Activated T-cell treated with anti-CD3 and anti-CD28 coated beads, Interleukin-2, amount 50 U/mL, for 4 hours (primary cell): ENCODE data around the gene THAP9. TPM values are rescaled to one million over a fixed set of nuclear protein-coding genes. Genes with fewer than 3 reads are reported as not detected.

Experiments used
- ATAC-seq, 2 donors: fragments of 200-7000 bp; cut with Tn5 transposase; one replicate each; pipeline ENCODE4 v1.10.0; 2021
- DNase-seq: peaks from one replicate; pipeline ENCODE4 v3.0.0-alpha.2; 2020
- H3K27me3 Mint-ChIP-seq: one replicate; pipeline ENCODE4 v1.8.0; 2021; ENCODE audit warnings: low read depth, mixed read lengths
- H3K36me3 Mint-ChIP-seq: one replicate; pipeline ENCODE4 v1.8.0; 2022; ENCODE audit warnings: mixed read lengths; ENCODE audit not compliant: insufficient read depth
- H3K4me1 Mint-ChIP-seq: one replicate; pipeline ENCODE4 v1.8.0; 2021; ENCODE audit warnings: low read depth, mixed read lengths
- H3K4me3 Mint-ChIP-seq: one replicate; pipeline ENCODE4 v1.8.0; 2021; ENCODE audit warnings: mild to moderate bottlenecking, moderate library complexity, mixed read lengths
- H3K9me3 Mint-ChIP-seq: one replicate; pipeline ENCODE4 v1.8.0; 2021; ENCODE audit warnings: mixed read lengths
- total RNA-seq, 3 donors: library from RNA; stranded (reverse); gene quantifications; one replicate each; pipeline ENCODE4 v1.2.1, GENCODE V29; 2021

The THAP9 gene
- total RNA-seq, 3 donors from 2014 or later, result 0.87 to 2.4 (median 1.0) TPM

GRCh38 chr4:82886147-82886942, 14.2 kb upstream of the THAP9 start:
- DNase-seq (no peak), ATAC-seq (no peak)
- Mint-ChIP-seq H3K9me3 (no peaks in the 10 kb centered on the region), H3K4me3 (no peak overlapping the region), H3K4me1 (peaks cover 40% of the 10 kb centered on the region), H3K36me3 (peaks cover 10% of the 10 kb centered on the region), H3K27me3 (no peaks in the 10 kb centered on the region)

GRCh38 chr4:82889287-82889686, 11.2 kb upstream of the THAP9 start:
- peaks cover 41% of the 10 kb centered on the region for H3K4me1 Mint-ChIP-seq
- H3K4me3 Mint-ChIP-seq, result peak overlapping the region; percentile 90
- H3K9me3 Mint-ChIP-seq, result no peaks in the 10 kb centered on the region
- peaks cover 8% of the 10 kb centered on the region for H3K36me3 Mint-ChIP-seq
- no peaks in the 10 kb centered on the region for H3K27me3 Mint-ChIP-seq
- DNase-seq (no peak), ATAC-seq (no peak)

- peaks cover 34% of the 10 kb centered on the region for H3K4me1 Mint-ChIP-seq
- peaks cover 14% of the 10 kb centered on the region for H3K36me3 Mint-ChIP-seq
- ATAC-seq (no peak), DNase-seq (no peak)
- peak overlapping the region; percentile 90 for H3K4me3 Mint-ChIP-seq
- no peaks in the 10 kb centered on the region for H3K9me3 Mint-ChIP-seq
- no peaks in the 10 kb centered on the region for H3K27me3 Mint-ChIP-seq
Measured at GRCh38 chr4:82890528-82890900, 10.0 kb upstream of the THAP9 start.

- peaks cover 15% of the 10 kb centered on the region for H3K36me3 Mint-ChIP-seq
- no peaks in the 10 kb centered on the region for H3K27me3 Mint-ChIP-seq
- peak; percentile 96 to 97 for ATAC-seq
- H3K4me3 Mint-ChIP-seq, result peak within 1 kb of the TSS; percentile 90
- peak; percentile 95 for DNase-seq
- H3K4me1 Mint-ChIP-seq, result peaks cover 29% of the 10 kb centered on the region
- H3K9me3 Mint-ChIP-seq, result no peaks in the 10 kb centered on the region
Measured at GRCh38 chr4:82890901-82891706, 9.4 kb upstream of the THAP9 start, which contains the start of gene SEC31A. SEC31A (minus strand) TSS chr4:82891153; CDS start chr4:82881936, 9,217 bp downstream.

GRCh38 chr4:82891707-82892466, 8.6 kb upstream of the THAP9 start:
- H3K4me3 Mint-ChIP-seq, result peak overlapping the region; percentile 90
- no peak for ATAC-seq
- no peak for DNase-seq
- H3K4me1 Mint-ChIP-seq, result peaks cover 27% of the 10 kb centered on the region
- no peaks in the 10 kb centered on the region for H3K9me3 Mint-ChIP-seq
- no peaks in the 10 kb centered on the region for H3K27me3 Mint-ChIP-seq
- H3K36me3 Mint-ChIP-seq, result peaks cover 18% of the 10 kb centered on the region

GRCh38 chr4:82892467-82892802, 8.1 kb upstream of the THAP9 start:
- Mint-ChIP-seq H3K4me3 (peak overlapping the region; percentile 16), H3K4me1 (peaks cover 27% of the 10 kb centered on the region)
- ATAC-seq, result no peak

GRCh38 chr4:82893942-82894341, 6.6 kb upstream of the THAP9 start:
- H3K27me3 Mint-ChIP-seq, result no peaks in the 10 kb centered on the region
- peaks cover 34% of the 10 kb centered on the region for H3K4me1 Mint-ChIP-seq
- DNase-seq, result no peak
- no peak overlapping the region for H3K4me3 Mint-ChIP-seq
- H3K9me3 Mint-ChIP-seq, result no peaks in the 10 kb centered on the region
- H3K36me3 Mint-ChIP-seq, result peaks cover 23% of the 10 kb centered on the region
- ATAC-seq, result no peak

More at GRCh38 chr4:82892467-82892802, 8.1 kb upstream of the THAP9 start:
- H3K9me3 Mint-ChIP-seq, result no peaks in the 10 kb centered on the region
- no peak for DNase-seq
- peaks cover 22% of the 10 kb centered on the region for H3K36me3 Mint-ChIP-seq
- no peaks in the 10 kb centered on the region for H3K27me3 Mint-ChIP-seq

GRCh38 chr4:82896755-82897154, 3.8 kb upstream of the THAP9 start:
- Mint-ChIP-seq H3K4me1 (peaks cover 27% of the 10 kb centered on the region), H3K36me3 (peaks cover 23% of the 10 kb centered on the region), H3K27me3 (no peaks in the 10 kb centered on the region), H3K4me3 (no peak overlapping the region), H3K9me3 (no peaks in the 10 kb centered on the region)
- ATAC-seq (no peak), DNase-seq (no peak)

- H3K9me3 Mint-ChIP-seq, result no peaks in the 10 kb centered on the region
- H3K36me3 Mint-ChIP-seq, result peaks cover 23% of the 10 kb centered on the region
- no peaks in the 10 kb centered on the region for H3K27me3 Mint-ChIP-seq
- no peak for DNase-seq
- H3K4me3 Mint-ChIP-seq, result no peak overlapping the region
- H3K4me1 Mint-ChIP-seq, result peaks cover 25% of the 10 kb centered on the region
- ATAC-seq, result no peak
Measured at GRCh38 chr4:82898322-82899243, 2.0 kb upstream of the THAP9 start.

GRCh38 chr4:82899374-82900065, 1.0 kb upstream of the THAP9 start:
- Mint-ChIP-seq H3K4me3 (no peak overlapping the region), H3K27me3 (no peaks in the 10 kb centered on the region), H3K36me3 (peaks cover 15% of the 10 kb centered on the region), H3K4me1 (peaks cover 28% of the 10 kb centered on the region), H3K9me3 (no peaks in the 10 kb centered on the region)
- DNase-seq (no peak), ATAC-seq (no peak)

GRCh38 chr4:82900066-82900410, 497 bp upstream of the THAP9 start:
- H3K36me3 Mint-ChIP-seq, result peaks cover 12% of the 10 kb centered on the region
- H3K4me3 Mint-ChIP-seq, result no peak overlapping the region
- peaks cover 31% of the 10 kb centered on the region for H3K4me1 Mint-ChIP-seq
- H3K9me3 Mint-ChIP-seq, result no peaks in the 10 kb centered on the region
- DNase-seq (no peak), ATAC-seq (peak; percentile 2 to 5)
- no peaks in the 10 kb centered on the region for H3K27me3 Mint-ChIP-seq

GRCh38 chr4:82901183-82901718, 716 bp downstream of the THAP9 start:
- DNase-seq (no peak), ATAC-seq (no peak)
- Mint-ChIP-seq H3K36me3 (peaks cover 8% of the 10 kb centered on the region), H3K4me1 (peaks cover 39% of the 10 kb centered on the region), H3K9me3 (no peaks in the 10 kb centered on the region), H3K27me3 (no peaks in the 10 kb centered on the region), H3K4me3 (no peak overlapping the region)

GRCh38 chr4:82903737-82904136, 3.2 kb downstream of the THAP9 start:
- ATAC-seq (no peak), DNase-seq (no peak)
- peaks cover 6% of the 10 kb centered on the region for H3K36me3 Mint-ChIP-seq
- H3K4me1 Mint-ChIP-seq, result peaks cover 24% of the 10 kb centered on the region
- no peaks in the 10 kb centered on the region for H3K9me3 Mint-ChIP-seq
- H3K4me3 Mint-ChIP-seq, result no peak overlapping the region
- no peaks in the 10 kb centered on the region for H3K27me3 Mint-ChIP-seq
